Activated CD8-positive, alpha-beta memory T cell treated with anti-CD3 and anti-CD28 coated beads for 24 hours (primary cell): ENCODE data around the gene ALDH1B1.

ENCODE experiments used
- DNase-seq: peaks from one replicate; pipeline ENCODE4 v3.0.0-alpha.2; 2020

ALDH1B1 gene

GRCh38 chr9:38441347-38442085, 49.0 kb downstream of the ALDH1B1 start:
- DNase-seq = no peak

GRCh38 chr9:38442473-38443096, 50.1 kb downstream of the ALDH1B1 start:
- no peak for DNase-seq

GRCh38 chr9:38443181-38443580, 50.7 kb downstream of the ALDH1B1 start:
- DNase-seq = no peak

GRCh38 chr9:38443597-38443996, 51.1 kb downstream of the ALDH1B1 start:
- DNase-seq = no peak

- no peak for DNase-seq
Observed at GRCh38 chr9:38445154-38446043, 52.9 kb downstream of the ALDH1B1 start.

GRCh38 chr9:38447703-38448102, 55.2 kb downstream of the ALDH1B1 start:
- no peak for DNase-seq
